ENCODE data around the gene GNAI3.
A peak's percentile ranks its signal among the peaks of the same experiment; 100 is the strongest.

Gene GNAI3

GRCh38 chr1:109527098-109527811 lies 21.2 kb upstream of the GNAI3 start:
- DNase-seq = no peak

- no peak for DNase-seq
These were observed 20.3 kb upstream of the GNAI3 start for GRCh38 chr1:109527846-109528695.

GRCh38 chr1:109528712-109529111 lies 19.7 kb upstream of the GNAI3 start:
- no peak for DNase-seq

- DNase-seq = no peak
These were observed 18.4 kb upstream of the GNAI3 start for GRCh38 chr1:109529881-109530456.

- no peak for DNase-seq
These were observed 17.8 kb upstream of the GNAI3 start for GRCh38 chr1:109530457-109531087.

- DNase-seq = no peak
These were observed 17.0 kb upstream of the GNAI3 start for GRCh38 chr1:109531380-109531779.

GRCh38 chr1:109531826-109532364 lies 16.5 kb upstream of the GNAI3 start:
- no peak for DNase-seq

GRCh38 chr1:109532365-109533136 lies 15.9 kb upstream of the GNAI3 start:
- peak; percentile 91 for DNase-seq

GRCh38 chr1:109534307-109534858 lies 14.0 kb upstream of the GNAI3 start:
- DNase-seq = no peak

- no peak for DNase-seq
These were observed 12.9 kb upstream of the GNAI3 start for GRCh38 chr1:109535481-109535880.

GRCh38 chr1:109535971-109536491 lies 12.4 kb upstream of the GNAI3 start:
- no peak for DNase-seq

GRCh38 chr1:109537450-109538178 lies 10.8 kb upstream of the GNAI3 start:
- DNase-seq = no peak

- no peak for DNase-seq
These were observed 9.4 kb upstream of the GNAI3 start for GRCh38 chr1:109538827-109539555.

- no peak for DNase-seq
These were observed 8.7 kb upstream of the GNAI3 start, which contains the start of gene GPR61 for GRCh38 chr1:109539676-109540075. Gene GPR61, plus strand, starts transcription at chr1:109539872. Its CDS starts 3,151 bp downstream, at chr1:109543023.

- DNase-seq = no peak
These were observed 7.3 kb upstream of the GNAI3 start for GRCh38 chr1:109541102-109541501.

GRCh38 chr1:109542657-109543056 lies 5.8 kb upstream of the GNAI3 start:
- DNase-seq = no peak

GRCh38 chr1:109543283-109543987 lies 5.0 kb upstream of the GNAI3 start:
- no peak for DNase-seq

- no peak for DNase-seq
These were observed 4.3 kb upstream of the GNAI3 start for GRCh38 chr1:109543988-109544735.
